ENCODE measurements around the gene ARFGEF3.

The ARFGEF3 gene

DNA sequence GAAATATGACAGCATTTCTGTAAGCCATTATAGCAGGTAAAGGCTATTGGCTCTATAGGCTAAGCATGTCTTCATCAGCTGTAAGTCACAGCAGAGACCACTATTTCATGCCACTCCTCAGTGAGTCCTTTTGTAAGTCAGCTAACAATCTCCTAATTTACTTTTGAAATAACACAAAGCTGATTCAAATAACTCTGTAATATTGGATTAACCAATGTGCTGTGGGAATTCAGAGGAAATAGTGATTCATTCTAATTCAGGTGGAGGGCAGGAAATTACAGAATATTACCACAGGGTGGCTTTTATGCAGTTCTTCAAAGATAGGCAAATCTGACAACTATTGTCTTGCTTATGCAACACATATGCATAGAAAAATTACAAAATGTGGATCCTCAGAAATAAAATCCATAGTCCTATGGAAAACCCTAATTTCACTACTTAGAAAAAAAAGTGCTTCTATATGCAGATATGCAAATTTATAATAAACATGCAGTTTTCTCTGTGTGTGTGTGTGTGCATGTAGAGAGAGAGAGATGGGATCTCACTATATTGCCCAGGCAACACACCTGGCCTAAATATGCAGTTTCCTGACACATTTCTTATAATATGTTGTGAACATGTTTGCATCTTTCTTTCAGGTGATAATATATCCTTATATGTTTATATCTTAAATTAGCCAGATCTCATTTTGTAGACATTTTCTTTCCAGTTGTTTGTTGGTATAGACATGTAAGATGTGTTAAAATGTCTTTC, 211.1 kb downstream of the ARFGEF3 start:
- no peak for DNase-seq

GRCh38 chr6:138374230-138374629, 212.5 kb downstream of the ARFGEF3 start:
- DNase-seq = no peak

DNA sequence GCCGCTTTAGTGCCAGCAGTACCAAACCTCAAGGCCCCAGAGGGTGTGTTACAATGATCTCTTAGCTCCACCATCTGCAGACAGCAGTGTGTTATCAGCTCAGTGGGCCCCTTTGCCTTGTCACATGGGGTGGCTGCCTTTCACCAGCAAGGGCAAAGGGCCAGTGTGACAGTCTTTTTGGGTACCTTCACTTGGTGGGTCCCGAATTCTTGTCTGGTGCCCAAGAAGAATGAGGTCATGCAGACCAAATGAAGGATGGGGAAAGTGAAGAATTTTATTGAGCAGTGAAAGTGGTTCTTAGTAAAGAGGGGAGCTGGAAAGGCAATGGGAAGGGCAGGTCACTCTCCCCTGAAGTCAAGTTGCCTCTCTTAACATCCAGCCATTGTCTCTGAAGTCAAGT, 213.1 kb downstream of the ARFGEF3 start:
- DNase-seq = no peak

DNA sequence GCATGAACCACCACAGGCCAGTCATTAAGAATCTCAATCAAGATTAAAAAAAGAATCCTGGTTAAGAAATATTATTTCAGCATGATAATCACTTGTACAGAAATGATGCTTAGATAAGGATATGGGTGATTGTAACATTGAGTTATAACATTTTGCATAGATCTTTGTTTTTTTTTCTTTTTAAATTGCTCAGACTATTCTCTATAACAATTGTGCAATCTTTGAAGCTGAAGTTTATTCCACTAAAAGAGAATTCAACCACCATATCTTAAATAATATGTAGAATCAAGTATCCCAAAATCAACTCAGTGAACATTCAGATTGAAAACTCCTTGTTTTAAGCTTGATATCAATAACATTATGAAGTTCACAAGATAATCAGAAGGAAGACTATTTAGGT, 215.3 kb downstream of the ARFGEF3 start:
- no peak for DNase-seq

- no peak for DNase-seq
These were observed 216.1 kb downstream of the ARFGEF3 start, which contains the start of gene SMIM28 for GRCh38 chr6:138377844-138378243. SMIM28 (plus strand) TSS chr6:138377905; CDS start chr6:138378073, 168 bp downstream.

DNA sequence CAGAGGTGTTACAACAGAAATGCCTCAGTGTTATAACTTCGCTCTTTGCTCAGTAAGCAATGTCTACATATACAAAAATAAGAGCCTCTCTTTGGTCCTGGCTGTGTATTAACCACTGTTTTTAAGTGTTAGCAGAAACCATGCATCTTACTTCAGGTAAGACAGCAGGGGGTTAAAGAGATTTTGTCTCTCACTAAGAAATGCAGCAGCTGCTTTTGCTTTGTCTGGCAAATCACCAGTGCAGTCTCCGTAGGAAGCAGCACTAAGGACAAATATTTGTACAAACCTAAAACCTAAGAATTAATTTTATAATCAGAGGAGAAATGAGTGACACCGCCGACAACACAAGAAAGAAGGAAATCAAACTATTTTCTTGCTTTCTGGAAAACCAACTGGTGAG, 216.7 kb downstream of the ARFGEF3 start:
- no peak for DNase-seq

GRCh38 chr6:138382498-138383265, 220.9 kb downstream of the ARFGEF3 start:
- DNase-seq = no peak

DNA sequence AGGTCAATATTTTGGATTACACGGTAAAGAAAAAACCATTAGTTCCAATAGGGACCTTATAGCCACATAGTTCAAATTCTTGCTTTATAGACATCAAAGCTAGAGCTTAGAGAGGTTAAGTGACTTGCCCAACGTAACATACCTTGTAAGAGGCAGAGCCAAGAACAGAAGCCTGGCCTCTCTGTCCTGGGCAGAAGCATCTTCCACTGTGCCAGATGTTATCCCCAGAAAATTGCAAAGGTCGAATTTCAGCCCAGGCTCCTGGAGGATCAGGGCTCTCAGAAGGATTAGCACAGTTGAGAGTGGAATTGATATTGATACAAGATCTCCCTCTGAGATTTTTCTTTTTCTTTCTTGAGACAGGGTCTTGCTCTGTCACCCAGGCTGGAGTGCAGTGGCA, 222.0 kb downstream of the ARFGEF3 start:
- no peak for DNase-seq

GRCh38 chr6:138386897-138387296, 225.2 kb downstream of the ARFGEF3 start:
- DNase-seq = no peak

DNA sequence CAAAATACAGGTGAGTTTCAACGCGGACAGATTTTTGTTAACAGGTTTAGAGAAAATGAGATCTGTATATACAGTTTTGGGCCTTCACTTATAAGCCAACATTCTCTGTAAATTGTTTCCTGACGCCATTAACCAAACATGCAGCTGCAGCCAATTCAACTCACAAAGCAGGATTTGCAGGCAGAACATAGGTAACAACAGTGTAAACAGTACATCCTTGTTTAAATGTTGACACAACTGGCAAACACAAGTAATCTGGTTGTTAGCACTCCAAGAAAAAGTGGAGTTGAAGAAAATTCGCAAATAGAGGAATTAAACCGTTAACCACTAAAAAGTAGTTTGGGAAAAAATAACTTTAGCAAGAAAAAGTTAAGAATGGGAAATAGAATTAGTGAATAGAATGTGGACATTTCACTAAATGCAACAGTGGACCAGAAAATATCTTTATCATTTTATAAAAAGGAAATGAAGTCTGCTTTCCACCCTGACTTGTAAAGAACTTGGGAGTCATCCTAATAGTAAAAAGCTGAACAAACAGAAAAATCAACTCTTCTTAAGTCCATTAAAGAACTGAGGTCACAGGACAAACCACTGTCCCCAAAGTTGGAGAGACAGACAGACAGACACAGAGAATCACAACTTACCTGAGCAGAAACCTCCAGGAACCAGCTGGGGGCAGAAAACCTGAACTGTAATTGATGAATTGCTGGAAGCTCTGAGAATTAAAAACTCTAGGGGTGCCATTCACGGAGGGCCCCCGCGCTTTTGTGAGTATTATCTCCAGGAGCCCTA, 226.0 kb downstream of the ARFGEF3 start:
- DNase-seq = peak; percentile 42

- no peak for DNase-seq
These were observed 227.8 kb downstream of the ARFGEF3 start for GRCh38 chr6:138389551-138389950.
